Bone marrow (tissue), 2 donors: ENCODE measurements around the gene IGFBP2.

Experiments
- DNase-seq, 2 donors: peaks; one replicate each; lab custom pipeline; 2025; lab: John Stamatoyannopoulos, UW

IGFBP2 gene

DNA sequence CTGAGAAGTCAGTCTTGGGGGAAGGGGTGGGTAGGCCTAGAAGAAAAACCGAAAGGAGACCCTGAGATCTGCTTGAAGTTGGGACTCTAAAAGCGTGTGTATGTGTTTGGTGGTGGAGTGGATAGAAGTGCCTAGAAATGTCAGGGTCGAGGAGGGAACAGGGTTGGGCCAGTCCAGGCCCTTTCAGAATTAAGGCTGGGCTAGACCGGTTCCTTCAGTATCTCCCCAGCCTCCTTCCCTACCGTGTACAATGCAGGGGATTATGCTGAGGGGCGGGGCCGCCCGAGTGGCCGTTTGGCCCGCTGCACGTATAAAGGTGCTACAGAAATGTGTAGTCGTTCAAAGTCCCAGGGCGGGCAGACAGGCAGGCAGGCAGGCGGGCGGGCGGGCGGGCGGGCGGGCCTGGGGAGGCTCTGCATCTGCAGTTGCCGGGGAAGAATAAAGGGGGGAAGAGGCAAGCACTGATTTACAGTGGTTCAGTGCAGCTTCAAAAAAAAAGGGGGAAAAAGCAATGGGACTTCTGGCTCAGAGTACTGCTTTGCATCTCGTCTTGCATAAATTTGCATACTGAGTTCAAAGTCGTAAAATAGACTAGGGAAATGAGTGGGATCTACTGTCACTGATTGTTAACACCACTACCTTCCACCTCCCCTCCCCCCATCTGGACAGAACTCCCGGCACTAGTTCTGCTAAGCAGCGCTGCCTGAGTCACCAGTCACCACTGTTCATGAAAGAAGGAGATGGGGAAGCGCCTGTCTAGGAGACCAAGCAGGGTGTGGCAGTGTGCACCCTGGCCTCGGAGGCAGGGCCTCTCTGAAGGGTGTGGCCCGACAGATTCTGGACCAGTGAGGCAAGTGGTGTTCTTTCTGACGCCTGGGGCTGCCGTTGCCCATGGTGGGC is 3.6 kb downstream of the IGFBP2 start:
- DNase-seq, result peak in 1 of 2 donors; percentile 25

GRCh38 chr2:216637472-216637871 is 4.3 kb downstream of the IGFBP2 start:
- DNase-seq, result no peak

DNA sequence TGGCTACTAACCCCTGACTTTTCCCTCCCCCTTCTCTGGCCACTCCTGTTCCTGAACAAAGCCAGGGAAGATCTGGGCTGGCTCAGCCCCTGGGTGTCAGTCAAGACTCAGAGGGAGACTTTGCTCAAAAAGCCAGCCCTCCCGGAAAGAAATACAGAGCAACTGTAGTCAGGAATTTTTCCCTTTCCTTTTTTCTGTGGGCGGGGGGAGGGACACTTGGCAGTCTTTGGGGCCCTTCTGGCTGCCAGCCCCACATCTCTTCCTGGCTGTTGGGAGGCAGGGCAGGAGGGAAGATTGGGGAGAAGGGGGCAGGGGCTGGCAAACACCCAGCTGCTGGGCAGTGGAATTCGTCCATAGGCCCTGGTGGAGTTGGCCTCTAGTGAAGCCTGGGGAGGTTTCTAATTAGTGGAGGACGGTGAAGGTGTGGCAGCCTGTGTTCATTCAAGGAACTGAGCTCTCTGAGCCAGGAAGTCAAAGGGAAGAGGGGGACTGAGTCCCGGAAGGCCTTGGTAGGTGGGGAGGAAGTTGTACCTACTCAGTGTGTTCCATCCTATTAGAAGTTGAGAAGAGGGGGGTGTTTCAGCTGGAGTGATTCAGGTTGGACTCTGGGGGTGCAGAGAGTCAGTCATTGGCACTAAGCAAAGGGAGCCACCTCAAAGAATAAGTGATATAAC is 10.9 kb downstream of the IGFBP2 start:
- no peak for DNase-seq

DNA sequence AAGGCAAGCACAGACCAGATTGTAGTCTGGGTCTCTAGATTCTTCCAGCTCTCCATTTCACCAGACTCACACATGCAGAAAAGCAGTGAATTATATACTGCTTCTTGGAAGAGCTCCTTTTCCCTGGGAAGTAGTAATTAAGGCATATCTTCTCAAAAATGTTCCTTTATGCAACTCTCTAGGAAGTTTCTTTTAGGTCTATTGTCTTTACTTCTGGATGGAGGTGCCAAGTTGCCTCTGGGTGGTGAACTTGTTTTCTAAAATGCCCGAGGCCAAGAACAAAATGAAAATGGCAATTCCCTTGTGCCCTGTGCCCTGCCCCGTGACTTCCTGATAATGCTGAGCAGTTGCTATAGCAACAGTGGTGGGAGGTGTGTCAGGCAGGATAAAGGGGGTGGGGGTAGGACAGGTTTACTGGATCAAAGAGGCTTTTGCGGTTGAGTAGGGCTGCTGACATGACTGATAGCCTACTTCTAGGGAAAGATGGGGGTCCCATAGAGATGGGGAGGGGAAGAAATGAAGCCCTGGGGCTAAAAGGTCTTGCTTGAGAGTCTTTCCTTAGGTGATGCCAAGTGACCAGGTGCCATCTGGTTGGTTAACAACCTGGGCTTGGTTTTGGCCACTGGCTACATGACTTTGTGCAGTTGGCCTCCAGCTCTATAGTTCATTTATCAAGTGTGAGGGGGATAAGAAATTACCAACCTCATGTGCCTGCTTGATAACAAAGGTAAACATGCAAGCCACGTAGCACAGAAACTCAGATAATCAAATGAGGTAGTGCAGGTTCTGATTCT is 11.8 kb downstream of the IGFBP2 start:
- DNase-seq, result no peak

DNA sequence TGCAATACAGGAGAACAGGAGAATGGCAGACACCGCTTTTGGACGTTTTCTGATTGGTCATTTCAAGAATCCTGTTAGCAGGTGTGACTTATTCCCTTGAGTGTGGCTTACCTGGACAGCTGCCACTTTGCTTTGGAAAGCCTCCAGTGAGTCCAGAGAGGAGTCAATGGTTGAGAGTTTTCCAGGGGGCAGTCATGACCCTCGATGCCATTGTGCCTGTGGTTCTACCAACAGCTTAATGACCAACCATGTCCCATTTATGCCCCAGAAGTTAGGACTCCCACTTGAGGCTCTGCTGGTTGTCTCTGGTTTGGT is 12.4 kb downstream of the IGFBP2 start:
- no peak for DNase-seq

DNA sequence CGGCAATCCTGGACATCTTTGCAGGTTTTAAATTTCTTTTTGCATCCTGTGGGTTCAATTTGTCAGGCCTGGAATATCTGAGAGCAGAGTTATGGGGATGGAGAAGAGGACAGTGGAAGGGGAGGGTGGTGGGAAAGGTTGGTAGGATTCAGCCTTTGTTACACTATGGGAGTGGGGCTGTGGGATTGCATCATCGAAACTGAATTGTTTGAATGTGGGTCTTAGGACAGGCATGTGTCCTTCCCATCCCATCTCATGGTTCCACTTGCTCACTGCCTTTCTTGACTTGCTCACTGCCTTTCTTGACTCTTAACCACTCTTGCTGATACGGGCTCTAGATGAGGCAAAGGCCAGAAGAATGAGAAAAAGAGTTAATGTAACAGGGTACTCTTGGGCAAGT is 12.9 kb downstream of the IGFBP2 start:
- no peak for DNase-seq

GRCh38 chr2:216648105-216648504 is 14.9 kb downstream of the IGFBP2 start:
- no peak for DNase-seq

DNA sequence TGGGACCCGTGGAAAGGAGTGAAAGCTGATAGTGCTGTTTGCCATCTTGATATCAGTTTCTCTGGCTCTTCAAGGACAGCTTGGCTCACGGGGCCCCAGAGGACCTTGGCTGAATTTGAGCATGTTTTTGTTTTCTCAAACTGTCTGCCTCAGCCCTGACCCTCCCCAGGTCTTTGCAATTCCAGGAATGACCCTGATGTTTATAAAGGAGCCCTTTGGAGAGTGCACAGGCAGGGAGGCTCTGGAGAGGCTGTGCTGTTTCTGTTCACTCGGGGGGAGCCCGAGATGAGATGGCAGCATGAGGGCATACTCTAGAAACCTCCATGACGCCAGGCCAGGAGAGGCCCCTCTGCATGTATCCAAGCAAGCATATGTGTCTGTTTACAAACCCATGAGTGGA is 16.4 kb downstream of the IGFBP2 start:
- DNase-seq, result no peak

DNA sequence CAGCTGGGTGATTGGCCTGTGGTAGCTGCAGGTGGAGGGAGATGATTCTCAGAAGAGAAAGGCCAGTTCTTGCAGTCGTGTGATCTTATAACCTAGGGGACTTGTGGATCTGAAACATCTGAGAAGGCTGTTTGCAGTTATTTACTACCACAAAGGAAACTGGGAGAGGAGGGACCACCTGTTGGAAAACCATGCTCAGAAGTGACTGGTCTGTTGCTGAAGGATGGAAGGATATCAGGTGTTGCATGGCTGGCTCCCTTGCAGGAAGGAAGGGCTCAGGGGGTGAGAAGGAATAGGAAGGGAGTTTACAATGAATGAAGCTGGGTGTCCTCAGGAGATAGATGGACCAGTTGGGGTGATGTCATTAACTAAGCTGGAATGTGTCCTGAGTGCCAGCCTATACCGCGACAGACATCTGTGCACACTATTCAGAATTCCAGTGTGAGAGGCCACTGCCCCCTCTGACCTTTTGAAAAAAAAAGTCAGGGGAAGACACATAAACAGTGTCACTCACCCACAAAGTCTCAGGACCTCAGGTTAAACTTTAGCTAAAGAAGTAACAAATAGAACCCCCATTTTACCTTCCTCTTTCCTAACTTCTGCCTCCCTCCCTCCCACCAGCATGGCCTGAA is 17.5 kb downstream of the IGFBP2 start:
- DNase-seq, result no peak

GRCh38 chr2:216651351-216651881 is 18.2 kb downstream of the IGFBP2 start:
- no peak for DNase-seq

- no peak for DNase-seq
Observed at GRCh38 chr2:216652566-216652965, 19.3 kb downstream of the IGFBP2 start.

- DNase-seq, result no peak
Observed at GRCh38 chr2:216653093-216653799, 20.0 kb downstream of the IGFBP2 start.

GRCh38 chr2:216653931-216654365 is 20.7 kb downstream of the IGFBP2 start:
- no peak for DNase-seq

- no peak for DNase-seq
Observed at GRCh38 chr2:216654528-216655052, 21.4 kb downstream of the IGFBP2 start.

- no peak for DNase-seq
Observed at GRCh38 chr2:216657086-216657855, 24.1 kb downstream of the IGFBP2 start.

DNA sequence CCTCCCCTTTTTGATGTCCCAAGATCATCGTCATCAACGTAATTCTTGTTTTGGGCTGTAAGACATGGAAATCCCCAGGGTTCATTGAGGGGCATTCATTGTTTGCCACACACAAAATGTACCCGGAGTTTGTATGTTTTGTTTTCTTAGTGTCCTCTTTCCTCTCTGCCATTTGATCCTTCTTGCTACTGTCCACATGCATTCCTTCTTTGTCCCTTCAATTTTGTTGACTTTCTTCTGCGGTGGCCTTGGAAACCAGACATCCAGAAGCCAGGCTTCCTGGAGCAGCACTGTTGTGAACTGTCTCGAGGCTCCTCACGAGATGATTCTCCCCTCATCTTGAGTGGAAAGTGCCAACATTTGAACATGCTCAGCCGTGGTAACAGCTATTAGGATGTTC is 24.8 kb downstream of the IGFBP2 start:
- DNase-seq, result no peak

DNA sequence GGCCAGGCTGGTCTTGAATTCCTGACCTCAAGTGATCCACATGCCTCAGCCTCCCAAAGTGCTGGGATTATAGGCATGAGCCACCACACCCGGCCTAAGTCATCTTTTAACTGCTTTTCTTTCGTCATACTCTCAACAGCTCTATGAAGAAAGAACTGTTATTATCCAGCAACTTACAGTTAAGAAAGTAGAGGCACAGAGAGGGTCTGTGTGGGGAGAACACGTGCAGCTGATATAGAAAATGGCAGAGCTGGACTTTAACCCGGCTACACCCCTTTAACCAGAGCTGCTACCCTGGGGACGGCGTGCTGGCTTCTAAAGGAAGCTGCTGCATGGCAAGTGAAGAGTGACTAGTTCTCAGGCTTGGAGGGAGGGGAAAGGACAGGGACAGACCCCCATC is 25.5 kb downstream of the IGFBP2 start:
- DNase-seq, result no peak

DNA sequence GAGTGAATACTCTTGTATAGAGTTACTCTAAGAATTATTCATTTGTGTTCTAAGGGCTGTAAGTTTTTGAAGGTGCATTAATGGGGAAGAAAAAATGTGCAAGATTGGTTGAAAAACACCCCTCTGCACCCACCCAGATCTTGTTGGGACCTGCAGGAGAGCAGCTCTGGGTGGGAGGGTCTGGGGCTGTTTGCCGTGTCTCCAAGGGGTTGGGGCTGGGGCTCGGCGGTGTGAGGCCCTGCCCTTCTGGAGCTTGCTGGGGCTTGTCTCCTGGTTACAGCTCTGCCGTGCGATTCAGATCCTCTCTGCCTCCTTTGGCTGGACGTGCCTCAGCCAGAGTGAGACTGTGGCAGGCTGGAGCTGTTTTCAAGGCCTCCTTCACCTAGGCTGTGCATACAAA is 26.1 kb downstream of the IGFBP2 start:
- no peak for DNase-seq

- DNase-seq, result no peak
Observed at GRCh38 chr2:216660496-216660895, 27.3 kb downstream of the IGFBP2 start.

DNA sequence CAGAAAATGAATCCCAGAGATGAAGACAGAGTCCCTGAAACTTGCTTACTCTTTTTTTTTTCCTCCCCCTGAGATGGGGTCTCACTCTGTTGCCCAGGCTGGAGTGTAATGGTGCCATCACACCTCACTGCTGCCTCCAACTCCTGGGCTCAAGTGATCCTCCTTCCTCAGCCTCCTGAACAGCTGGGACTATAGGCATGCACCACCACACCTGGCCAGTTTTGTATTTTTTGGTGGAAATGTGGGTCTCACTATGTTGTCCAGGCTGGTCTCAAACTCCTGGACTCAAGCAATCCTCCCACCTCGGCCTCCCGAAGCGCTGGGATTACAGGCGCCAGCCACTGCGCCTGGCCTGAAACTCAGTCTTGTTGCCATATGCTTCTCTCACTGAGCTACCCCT is 27.8 kb downstream of the IGFBP2 start:
- no peak for DNase-seq
